Measurements from ENCODE around the gene MRAP.

DNA sequence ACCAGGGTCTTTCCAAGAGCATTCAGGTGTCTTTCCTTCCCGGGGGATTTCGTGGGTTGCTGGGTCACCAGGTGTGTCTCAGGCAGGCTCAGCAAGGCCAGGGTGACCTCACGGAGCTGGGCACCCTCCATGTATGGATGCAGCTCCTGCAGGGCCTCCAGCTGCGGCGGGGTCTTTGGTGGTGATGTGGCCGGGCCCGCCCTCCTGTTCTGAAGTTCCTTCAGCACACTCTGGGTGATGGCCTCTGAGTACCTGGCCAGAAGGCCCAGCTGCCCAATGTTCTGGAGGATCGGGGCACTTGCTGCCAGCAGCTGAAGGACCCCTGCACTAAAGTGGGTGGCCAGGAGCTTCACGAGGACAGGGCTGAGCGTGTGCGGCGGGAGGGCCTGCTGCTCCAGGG is 48.7 kb downstream of the MRAP start:
- TF ChIP-seq, protein P1, sequence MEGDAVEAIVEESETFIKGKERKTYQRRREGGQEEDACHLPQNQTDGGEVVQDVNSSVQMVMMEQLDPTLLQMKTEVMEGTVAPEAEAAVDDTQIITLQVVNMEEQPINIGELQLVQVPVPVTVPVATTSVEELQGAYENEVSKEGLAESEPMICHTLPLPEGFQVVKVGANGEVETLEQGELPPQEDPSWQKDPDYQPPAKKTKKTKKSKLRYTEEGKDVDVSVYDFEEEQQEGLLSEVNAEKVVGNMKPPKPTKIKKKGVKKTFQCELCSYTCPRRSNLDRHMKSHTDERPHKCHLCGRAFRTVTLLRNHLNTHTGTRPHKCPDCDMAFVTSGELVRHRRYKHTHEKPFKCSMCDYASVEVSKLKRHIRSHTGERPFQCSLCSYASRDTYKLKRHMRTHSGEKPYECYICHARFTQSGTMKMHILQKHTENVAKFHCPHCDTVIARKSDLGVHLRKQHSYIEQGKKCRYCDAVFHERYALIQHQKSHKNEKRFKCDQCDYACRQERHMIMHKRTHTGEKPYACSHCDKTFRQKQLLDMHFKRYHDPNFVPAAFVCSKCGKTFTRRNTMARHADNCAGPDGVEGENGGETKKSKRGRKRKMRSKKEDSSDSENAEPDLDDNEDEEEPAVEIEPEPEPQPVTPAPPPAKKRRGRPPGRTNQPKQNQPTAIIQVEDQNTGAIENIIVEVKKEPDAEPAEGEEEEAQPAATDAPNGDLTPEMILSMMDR (IDR thresholded peaks at IDR 0.05): no peak
- no peak for TF ChIP-seq POLR2A (IDR thresholded peaks at IDR 0.05)

Data from adrenal gland (tissue), 5 donors.